Uterus (tissue), 2 donors: ENCODE data around the gene ZFYVE21.

ENCODE experiments used
- POLR2A ChIP-seq, 2 donors: fragments of 450-650 bp; IDR thresholded peaks; one replicate each; pipeline ENCODE4 v1.6.1; 2016; ENCODE audit warnings: antibody characterized with exemption in 2 of 2, mild to moderate bottlenecking in 1 of 2, moderate library complexity in 1 of 2
- TF ChIP-seq, protein P1 (sequence below), 4 experiments: fragments of 200-600 bp in 2 of 4; fragments of 450-650 bp in 2 of 4; sonication (generic) in 2 of 4; IDR thresholded peaks; one replicate each; pipeline ENCODE4 v1.5.1; 2016 to 2019; ENCODE audit warnings: antibody characterized with exemption in 4 of 4, mild to moderate bottlenecking in 2 of 4, moderate library complexity in 1 of 4

DNA sequence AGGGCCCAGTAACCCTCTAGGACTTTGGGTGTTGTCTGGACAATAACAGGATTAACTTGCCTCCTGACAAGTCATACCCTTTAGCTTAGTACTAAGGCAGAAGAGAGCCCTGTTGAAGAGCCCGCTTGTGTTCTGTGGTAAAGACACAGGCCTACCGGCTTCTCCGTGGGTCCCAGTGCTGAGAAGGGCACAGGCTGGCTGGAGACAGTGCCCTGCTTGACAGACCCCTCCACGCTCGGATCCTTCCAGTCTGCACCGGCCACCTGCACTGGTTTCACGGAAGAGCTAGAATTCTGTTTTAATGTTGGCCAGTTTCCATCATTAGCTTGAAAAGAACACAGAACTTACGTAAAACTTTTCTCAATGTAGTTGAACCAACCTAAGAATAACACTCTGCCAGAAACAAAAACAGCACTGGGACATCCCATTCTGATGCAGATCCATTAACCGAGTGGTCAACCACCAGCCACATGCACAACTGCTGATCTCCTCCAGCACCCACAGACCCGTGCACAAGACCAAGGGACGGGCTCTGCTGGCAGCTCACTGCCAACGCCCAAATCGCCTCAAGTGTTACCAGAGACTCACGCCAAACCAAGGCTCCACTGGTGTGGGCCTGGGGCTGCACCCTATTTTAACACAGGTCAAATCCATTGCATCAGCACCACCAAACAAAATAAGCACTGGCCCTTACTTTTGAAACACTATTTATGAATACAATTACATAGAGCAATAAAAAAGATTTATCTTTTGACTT is 27.1 kb downstream of the ZFYVE21 start:
- TF ChIP-seq, protein P1, sequence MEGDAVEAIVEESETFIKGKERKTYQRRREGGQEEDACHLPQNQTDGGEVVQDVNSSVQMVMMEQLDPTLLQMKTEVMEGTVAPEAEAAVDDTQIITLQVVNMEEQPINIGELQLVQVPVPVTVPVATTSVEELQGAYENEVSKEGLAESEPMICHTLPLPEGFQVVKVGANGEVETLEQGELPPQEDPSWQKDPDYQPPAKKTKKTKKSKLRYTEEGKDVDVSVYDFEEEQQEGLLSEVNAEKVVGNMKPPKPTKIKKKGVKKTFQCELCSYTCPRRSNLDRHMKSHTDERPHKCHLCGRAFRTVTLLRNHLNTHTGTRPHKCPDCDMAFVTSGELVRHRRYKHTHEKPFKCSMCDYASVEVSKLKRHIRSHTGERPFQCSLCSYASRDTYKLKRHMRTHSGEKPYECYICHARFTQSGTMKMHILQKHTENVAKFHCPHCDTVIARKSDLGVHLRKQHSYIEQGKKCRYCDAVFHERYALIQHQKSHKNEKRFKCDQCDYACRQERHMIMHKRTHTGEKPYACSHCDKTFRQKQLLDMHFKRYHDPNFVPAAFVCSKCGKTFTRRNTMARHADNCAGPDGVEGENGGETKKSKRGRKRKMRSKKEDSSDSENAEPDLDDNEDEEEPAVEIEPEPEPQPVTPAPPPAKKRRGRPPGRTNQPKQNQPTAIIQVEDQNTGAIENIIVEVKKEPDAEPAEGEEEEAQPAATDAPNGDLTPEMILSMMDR (IDR thresholded peaks at IDR 0.05) = no peak
- no peak for TF ChIP-seq POLR2A (IDR thresholded peaks at IDR 0.05)
